Bone marrow (tissue), 2 donors: Measurements from ENCODE around the gene SND1.

Experiments
- DNase-seq, 2 donors: peaks; one replicate each; lab custom pipeline; 2025; lab: John Stamatoyannopoulos, UW

Gene SND1

DNA sequence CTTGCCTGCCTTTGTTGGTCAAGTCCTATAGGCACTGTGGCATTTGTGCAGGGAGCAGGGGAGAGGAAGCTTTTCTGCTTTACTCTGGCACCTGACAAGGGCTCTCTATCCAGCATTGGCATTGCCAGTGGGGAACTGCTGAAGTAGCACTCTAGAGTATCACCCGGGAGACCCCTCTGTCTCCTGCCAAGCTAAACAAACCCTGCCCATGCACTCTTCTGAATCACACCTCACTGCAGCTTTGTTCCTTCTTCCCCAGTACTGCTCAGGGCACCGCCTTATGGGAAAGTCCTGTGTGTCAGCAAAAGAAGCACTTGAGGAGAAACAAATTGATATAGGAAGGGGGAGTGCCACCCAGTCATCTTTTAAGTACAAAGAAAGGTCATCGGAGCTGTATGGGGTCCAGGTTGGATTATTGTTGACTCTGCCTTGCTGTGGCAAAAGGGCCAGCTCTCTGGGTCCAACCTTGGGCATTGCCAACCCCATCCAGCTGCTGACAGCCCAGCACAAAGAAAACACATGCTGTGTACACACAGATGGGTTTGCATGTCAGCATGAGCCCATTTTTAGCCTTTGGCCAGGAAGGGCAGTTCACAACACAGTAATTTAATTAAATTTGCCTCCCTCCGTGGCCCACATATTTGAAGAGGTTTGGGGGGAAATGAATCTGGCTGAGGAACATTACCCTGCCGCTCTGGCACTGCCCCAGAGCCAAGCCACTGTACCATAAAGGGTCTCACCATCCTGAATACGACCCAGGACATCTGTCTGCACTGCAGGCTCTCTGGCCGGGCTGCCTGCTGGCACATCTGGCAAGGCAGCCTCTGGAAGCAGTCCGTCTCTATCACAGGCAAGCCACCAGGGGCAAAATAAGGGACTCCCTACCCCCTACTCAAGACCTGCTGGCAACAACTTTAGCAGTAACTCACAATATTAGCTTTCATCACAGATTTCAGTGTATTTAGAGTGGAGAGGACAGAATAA lies 366.2 kb downstream of the SND1 start:
- no peak for DNase-seq

DNA sequence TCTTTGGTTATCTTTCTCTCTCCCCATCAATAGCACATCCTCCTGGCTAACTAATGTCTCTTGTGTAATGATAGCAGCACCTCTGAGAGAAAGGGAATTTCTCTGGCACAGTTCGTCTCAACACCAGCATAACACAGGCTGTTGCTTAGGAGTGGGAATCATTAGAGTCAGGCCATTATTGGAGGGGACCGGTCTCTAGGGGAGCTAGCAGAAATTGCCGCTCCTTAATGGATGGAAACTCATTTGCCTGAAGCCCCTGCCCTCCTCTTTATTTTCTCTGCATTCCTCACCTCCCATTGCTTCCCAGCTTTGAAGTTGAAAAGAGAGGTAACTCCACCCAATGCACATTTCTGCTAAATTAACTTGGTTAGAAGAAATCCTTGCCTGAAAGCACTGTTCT lies 367.3 kb downstream of the SND1 start:
- no peak for DNase-seq

DNA sequence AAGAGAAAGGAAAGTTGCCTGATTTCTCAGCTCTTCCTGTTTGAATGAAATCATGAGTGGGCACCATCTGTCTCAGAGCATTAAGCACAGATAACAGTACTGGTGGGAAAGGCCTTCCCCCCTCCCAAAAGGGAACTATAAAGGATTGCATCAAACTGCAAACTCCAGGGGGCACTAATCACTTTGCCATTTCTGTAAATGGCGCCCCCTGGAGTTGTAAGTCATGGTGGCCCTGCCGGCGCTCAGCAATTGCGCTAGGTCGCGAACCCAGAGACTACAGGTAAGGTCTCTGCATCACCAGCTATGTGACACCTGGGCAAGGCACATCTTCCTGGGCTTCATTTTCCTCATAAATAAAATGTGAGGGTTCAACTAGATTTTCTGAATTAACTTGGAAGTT lies 368.2 kb downstream of the SND1 start:
- DNase-seq = no peak

DNA sequence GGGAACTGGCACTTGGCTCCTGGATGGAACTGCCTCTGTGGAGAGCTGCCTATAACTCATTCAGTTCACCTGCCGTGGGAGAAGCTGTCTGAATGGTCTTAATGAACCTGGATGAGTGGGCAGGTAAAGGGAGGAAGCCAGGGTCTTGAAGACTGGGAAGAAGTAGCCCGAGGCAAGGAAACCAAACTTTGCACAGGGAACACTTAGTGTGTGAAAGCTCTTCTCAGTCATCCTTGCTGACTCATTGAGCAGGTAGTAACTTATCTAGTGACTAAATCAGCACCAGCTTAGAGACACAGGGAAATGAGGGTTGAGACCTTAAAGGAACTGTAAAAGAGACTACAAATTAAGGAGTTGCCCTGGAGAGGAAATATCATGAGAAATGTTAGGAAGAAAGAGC lies 369.4 kb downstream of the SND1 start:
- DNase-seq = no peak

DNA sequence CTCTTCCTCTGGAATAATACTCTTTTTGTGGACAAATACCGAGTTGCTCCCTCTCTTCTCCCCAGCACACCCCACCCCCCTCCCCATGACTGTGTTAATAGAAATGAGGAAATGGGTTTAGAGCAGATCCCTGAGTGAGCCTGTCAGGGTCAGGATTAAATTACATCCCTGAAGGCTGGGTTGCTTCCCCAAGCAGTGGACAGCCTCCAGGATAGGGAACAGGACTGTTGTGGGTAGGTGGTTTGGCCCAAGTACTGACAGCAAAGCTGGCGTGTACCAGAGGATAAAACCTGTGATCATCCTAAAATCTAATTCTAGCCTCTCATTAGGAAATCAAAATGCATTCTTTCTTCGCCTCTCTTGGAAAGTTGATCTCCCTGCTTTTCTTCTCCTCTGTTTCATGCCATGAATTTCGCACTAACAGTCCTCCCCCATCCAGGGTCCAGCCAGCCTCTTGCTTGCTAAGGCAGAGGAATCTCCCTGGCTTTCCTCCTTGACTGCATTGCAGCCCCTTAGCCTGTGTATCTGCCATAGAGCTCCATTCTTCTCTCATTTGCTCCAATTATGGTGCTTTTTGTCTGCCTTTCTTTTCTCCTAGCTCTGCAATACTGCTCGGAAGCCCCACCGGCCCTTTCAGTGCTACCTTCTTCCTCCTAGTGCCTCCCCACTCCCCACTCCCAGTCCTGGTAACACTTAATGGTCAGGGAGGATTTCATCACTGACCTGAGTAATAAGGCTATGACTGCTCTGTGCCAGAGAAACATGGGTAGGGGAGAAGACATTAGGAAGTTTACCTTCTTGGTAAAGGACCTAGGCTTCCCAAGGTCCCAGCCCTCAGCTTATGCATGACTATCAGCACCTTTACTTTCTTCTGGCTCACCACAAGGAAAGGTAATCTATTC lies 370.9 kb downstream of the SND1 start:
- no peak for DNase-seq

DNA sequence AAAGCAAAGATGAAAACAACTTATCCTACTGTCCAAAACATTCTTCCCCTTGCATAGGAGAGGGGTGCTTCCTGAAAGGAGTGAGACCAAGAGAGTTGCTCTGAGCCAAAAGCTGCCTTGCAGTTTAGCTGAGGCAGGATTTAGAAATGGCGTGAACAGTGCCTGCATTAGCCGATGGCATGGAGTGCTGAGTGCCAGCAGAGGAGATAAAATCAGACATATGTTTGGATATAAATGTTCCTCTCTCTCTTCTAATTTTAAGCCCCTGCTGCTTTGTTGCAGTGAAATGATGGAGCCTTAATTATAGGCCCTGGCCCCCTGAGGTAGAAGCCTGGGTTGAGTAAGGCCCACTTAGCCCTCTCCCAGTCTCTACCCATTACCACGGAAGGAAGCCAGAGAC lies 372.2 kb downstream of the SND1 start:
- no peak for DNase-seq

DNA sequence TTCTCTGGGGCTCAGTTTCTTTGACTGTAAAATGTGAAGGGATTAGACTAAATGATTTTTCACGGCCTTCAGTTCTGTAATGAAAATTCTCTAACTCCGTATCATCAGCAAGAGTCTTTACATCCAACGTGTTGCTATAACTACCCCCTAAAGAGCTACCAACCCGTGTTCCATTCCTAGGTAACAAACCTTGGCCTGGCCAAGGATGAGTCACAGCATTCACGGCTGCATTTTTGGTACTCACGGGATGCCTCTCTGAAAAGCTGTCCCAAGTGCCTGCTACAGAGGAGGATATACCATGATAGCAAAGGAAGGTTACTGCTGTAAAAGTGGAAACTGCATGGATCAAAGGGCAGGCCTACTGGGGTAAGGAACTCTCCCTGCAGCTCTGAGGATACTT lies 373.4 kb downstream of the SND1 start:
- no peak for DNase-seq

DNA sequence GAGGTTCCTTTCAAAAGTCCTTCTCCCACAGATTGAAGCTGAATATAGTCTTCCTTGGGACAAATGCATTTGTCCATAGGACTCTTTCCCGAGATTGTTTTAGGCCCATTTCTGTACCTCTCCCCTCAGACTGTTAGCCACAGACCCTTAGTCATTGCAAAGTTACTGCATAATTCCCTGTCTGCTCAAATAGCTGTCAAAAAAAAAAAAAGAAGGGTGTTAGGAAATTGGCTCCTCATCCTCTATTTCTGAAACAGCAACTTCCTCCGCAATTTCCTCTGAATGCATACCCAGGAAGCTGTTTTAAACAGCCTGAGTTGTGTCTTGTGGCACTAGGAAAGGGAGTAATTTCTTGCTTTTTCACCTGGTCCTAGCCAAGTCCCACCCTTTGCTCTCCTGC lies 373.8 kb downstream of the SND1 start:
- DNase-seq = no peak

DNA sequence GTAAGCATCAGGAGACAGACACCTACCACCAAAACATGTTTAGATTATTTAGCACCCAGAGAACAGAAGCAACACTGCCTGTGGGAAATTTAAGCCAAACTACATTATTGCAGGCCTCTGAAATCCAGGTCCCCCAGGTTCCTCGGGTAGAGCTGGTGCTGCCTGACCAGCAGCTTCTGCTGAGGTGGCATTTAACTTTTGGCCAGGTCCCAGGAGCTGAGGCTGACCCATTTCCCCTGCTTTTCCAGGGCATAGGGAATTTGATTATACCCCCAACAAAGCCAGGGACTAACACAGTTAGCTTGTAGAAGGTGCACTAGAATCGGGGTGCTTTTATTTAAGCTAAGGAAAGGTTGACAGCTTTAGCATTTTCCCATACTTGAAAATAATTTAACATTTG lies 374.6 kb downstream of the SND1 start:
- DNase-seq = no peak

DNA sequence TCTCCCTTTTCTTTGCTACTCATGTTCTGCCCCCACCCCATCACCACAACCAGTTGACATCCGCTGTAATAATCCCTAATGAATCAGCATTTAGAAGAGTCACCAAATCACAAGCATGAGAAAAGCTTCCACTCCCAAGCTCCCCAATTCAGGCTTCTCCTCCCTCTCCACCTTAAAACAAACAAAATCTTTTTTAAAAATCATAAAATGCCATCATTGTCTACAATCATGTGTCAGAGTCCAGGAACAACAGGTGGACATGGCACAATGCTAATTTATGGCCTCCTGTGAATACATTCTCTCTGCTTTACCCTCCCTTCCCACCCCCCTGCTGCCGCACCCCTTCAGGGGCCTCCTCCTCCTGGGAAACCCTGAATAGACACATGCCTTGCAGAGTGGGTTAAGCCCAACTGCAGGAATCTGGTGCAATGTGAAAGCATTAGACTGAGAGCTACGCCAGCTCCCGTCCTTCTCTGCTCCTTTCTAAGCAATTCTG lies 375.5 kb downstream of the SND1 start:
- DNase-seq = no peak

DNA sequence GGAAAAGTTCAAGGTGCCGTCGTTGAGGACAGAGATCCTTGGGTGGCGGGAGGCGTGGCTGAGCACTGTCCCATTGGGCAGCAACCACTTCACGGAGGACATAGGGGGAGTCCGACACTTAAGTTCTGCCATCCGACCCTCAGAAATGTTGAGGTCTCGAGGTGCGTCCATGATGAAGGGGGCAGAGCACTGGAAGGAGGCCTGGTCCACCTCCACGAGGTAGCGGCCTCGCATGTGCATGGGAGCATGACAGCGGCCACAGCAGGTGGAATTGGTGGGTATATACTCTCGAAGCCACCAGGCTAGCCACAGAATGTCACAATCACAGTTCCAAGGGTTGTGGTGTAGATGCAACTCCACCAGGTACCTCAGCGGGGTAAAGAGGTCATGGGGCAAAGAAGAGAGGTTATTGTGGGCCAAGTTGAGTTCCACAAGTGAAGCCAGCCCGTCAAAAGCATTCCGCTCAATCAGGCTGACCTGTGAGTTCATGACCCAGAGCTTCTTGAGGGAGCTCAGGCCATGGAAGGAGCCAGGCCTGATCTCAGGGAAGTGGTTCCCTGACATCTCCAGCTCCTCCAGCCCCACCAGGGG lies 377.5 kb downstream of the SND1 start:
- DNase-seq = no peak

DNA sequence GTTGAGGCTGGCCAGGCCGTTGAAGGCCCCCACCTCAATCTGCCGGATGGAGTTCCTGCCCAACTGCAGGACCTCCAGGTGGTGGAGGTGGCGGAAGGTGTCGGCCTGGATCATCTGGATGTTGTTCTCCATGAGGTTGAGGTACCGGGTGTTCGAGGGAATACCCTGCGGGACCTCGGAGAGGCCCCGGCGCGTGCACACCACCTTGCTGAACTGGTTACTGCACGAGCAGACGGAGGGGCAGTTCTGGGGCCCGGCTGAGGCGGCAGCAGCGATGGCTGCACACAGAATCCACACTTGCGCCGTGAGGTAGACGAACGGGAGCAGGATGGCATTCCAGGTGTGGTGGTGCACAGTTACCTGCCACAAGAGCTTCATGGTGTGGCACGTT lies 378.3 kb downstream of the SND1 start:
- DNase-seq = no peak

DNA sequence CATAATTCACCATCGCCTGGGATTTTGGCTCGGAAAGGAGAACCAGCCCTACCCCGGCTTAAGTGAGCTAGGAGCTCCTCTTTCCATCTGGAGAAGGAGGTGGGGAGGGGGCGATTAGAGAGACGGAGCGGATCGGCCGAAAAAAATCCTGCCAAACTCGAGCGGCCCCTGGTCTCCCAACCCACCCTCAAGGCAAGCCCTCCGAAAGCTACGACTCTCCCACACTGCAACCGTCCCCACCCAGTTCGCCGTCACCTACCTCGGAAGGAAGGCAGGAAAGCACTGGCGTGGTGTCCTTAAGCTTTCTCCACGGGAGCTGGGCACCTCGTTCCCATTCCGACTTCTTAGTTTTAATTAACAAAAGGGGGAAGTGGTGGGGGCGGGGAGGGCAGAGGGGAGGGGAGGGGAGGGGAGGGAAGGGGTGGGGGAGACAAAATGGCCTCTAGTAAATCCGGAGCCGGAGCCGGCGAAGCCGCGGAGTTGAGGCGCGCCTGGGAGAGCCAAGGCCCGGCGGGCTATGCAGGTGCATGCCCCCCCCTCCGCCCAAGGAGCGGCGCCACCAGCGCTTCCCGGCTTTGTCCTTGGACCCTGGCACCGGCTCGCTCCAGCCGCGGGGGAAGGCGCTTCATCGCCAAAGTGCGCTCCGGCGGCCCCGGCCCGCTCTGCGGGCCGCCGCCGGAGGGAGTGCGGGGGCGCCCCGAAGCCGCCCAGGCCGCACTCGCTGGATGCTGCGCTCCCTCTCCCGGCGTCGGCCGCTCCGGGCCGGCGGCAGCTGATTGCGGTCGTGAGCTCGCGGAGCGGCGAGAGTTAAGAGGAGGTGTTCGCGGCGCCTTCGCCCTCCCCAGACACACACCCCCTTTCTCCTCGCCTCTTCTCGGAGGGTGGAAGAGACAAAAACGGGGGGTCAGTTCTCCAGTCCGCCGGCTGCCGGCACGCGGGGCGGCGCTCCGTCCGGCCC lies 378.9 kb downstream of the SND1 start, which contains the start of gene LRRC4:
Gene LRRC4 (minus strand): TSS at position 784 of the 958 bp plus-strand sequence. CDS start 797 bp downstream, outside the sequence.
- peak in 1 of 2 donors; percentile 23 for DNase-seq

DNA sequence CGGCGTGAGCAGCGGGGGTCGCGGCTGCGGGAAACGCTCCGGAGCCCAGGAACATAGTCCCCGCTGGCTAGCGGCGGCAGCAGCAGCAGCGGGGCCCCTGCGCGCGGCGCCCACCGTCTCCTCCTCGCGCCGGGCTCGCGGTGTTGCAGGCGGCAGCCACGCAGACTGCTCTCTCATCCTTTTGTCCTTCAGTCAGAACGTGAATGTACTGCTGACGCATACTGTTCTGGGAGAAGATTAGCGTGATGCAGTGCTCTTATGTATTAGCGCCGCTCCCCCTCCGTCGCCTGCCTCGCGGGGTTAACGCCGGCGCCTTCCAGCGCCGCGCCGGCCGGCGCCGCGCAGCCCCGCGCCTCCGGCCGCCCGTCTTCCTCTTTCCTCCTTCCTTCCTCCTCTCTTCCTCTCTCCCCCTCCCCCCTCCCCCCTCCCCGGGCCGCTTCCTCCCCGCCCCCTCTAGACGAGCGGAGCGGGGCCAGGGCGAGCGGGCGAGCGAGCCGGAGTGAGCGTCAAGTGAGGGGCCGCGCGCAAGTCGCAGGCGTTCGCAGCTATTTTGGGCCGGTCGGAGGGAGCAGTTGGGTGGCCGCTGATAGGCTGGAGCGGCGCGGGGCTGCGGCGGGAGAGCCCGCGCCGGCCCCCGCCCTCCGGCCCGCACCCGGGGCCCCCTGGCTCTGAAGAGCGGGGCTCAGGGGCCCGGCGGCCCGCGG lies 380.1 kb downstream of the SND1 start:
- DNase-seq = peak; percentile 26 to 69

DNA sequence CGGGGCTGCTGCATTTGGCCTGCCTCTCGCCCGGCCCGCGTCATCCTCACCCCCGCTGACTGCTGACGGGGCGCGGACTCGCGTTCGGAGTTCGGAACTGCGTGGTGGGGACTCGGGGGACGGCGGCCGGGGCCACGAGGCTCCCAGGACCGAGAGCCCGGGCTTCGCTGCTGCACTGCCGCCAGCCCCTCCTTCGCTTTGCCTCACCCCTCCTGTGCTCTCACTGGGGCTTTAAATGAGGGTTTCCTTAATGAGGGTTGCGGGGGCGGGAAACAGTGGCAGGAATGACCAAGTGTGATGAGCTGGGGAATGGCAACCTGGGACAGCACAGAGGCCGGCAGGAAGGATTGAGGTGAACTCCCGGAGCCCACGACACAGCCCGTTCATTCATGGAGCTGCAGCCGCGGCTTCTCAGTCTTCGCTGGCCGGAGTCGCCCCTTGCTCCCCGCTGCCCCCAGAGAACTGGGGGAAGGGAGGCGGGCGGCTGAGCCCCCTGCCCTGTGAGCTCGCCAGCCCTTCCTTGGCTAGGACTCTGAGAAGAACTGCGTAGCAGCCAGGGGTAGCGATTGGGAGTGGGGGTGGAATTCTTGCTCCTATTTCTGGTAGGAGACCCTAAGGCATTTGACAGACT lies 380.7 kb downstream of the SND1 start:
- no peak for DNase-seq

DNA sequence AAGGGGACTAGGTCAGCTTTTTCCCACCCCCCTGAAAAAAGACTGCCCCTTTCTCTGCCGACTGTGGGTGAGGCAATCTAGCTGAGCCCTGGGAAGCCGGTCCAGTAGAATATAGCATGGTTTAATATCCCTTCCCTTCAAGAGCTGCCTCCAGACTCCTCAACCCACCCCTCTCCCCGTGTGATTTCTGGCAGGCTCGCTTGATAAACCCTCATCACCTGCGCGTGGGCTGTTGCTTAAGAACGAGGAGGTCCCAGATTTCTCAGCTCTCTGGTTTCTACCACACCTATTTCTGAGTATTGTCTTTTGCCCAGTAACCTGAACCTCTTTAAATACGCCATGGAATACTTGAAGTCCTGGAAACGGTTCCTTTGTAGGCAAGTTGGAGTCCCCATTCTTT lies 381.3 kb downstream of the SND1 start:
- no peak for DNase-seq

DNA sequence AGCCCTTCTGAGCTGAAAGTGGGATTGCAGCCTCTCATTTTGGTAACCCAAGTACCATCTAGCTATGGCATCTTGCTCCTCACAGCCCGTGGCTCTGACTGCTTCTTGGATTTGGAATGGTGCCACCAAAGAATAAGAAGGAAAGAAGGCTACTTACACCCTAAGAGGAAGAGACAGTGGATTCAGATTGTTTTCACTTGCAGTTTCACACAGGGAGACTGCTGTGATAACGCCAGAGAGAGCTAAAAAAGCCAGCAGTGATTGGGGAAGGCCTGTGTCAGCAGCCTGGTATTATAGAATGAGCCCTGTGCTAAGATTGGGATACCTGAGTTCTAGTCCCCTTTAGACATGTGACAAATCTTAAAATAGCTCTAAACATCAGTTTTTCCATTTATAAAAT lies 382.8 kb downstream of the SND1 start:
- no peak for DNase-seq

DNA sequence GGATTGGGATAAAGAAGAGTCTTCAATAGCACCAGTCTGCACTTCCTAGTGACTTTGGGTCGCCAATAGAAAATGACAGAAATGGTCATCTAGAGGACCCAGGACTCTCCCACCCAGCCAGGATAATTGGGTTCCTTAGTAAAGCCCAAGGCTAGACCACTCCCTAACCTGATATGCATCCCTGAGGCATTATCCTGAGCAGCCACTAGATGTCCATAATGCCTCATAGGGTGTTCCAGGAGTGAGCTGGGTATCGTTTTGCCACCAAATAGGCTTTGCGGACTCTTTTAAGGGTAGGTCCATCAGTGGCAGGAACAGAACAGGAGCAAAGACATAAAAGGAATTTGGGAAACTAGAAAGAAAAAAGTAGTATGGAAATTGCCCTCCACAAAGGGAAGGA lies 383.7 kb downstream of the SND1 start:
- DNase-seq = no peak

DNA sequence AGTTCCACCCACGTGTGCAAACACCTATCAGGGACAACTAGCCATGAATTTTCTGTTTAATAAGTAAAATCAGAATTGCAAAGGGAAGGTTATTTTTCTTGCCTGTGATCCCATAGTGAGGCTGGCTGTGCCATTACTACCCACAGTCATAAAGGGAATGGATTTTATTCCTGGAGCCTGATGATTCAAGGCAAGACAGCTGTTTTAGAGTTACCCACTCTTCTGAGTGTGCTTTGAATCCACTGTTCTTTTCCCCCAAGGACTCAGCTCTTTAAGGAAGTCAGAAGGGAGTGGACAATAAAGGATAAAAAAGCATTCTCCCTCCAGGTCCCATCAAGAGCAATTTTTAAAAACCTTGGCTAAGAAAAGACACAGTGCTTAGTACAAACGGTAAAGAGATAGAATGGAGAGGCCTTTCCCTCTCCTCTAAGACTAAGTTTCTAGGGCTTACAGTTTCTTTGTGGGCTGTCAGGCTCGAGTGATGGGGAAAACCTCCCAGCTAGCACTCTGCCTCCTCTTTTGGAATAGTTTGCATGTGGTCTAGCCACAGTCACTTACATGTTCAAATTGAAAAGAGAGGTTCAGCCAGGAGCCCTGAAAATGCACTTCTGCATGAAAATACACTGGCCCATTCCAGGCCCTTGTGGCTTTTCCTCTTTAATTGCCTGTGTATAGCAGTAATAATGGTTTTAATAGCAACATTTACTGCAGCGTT lies 384.4 kb downstream of the SND1 start:
- no peak for DNase-seq
